CD4-positive, alpha-beta memory T cell (primary cell): ENCODE data around the gene RALGDS. TPM values are rescaled to one million over a fixed set of nuclear protein-coding genes. Genes with fewer than 3 reads are reported as not detected.

Experiments
- CTCF ChIA-PET: fragments of 350-600 bp; sonication (Branson Sonifier 250); formaldehyde crosslinking; loops from one replicate; lab custom pipeline; 2021; ENCODE audit warnings: inconsistent platforms; ENCODE audit not compliant: partially characterized antibody; lab: Charles Lee
- POLR2A ChIA-PET: fragments of 350-600 bp; sonication (Branson Sonifier 250); formaldehyde crosslinking; loops from one replicate; lab custom pipeline; 2021; ENCODE audit not compliant: partially characterized antibody; lab: Charles Lee
- DNase-seq, 5 donors: peaks; one replicate each; pipeline versions ENCODE4 v3.0.0 to v3.0.0-alpha.2; 2020 to 2022; ENCODE audit warnings: mixed read lengths in 1 of 5
- H3K27ac ChIP-seq: one replicate; pipeline ENCODE4 v1.7.0; 2013; ENCODE audit warnings: low read depth, low read length
- H3K27me3 ChIP-seq: 2 replicates; pipeline ENCODE4 v1.7.0; 2013; ENCODE audit warnings: mild to moderate bottlenecking, low read length, moderate library complexity; ENCODE audit not compliant: insufficient read depth
- H3K36me3 ChIP-seq: 2 replicates; pipeline ENCODE4 v1.7.0; 2013; ENCODE audit warnings: mild to moderate bottlenecking, low read length, moderate library complexity; ENCODE audit not compliant: insufficient read depth
- H3K4me1 ChIP-seq: 2 replicates; pipeline ENCODE4 v1.7.0; 2013; ENCODE audit warnings: mild to moderate bottlenecking, low read length, moderate library complexity; ENCODE audit not compliant: insufficient read depth
- H3K4me3 ChIP-seq, 2 donors: one replicate each; pipeline ENCODE4 v1.7.0; 2013; ENCODE audit warnings: low read length in 2 of 2, mild to moderate bottlenecking in 1 of 2
- H3K9me3 ChIP-seq, 2 donors: one replicate each; pipeline ENCODE4 v1.7.0; 2013; ENCODE audit warnings: low read length in 2 of 2, control low read depth in 1 of 2; ENCODE audit not compliant: control insufficient read depth in 1 of 2
- H3K27ac Mint-ChIP-seq, 7 donors: one replicate each; pipeline ENCODE4 v1.8.0; 2020 to 2021; ENCODE audit warnings: mixed read lengths in 7 of 7, mild to moderate bottlenecking in 6 of 7, inconsistent platforms in 3 of 7, moderate library complexity in 3 of 7
- H3K27me3 Mint-ChIP-seq, 2 donors: one replicate each; pipeline ENCODE4 v1.8.0; 2020 to 2021; ENCODE audit warnings: mixed read lengths in 2 of 2
- H3K36me3 Mint-ChIP-seq, 2 donors: one replicate each; pipeline ENCODE4 v1.8.0; 2020 to 2021; ENCODE audit warnings: mixed read lengths in 2 of 2, inconsistent platforms in 1 of 2, mild to moderate bottlenecking in 1 of 2
- H3K4me1 Mint-ChIP-seq, 4 donors: one replicate each; pipeline ENCODE4 v1.8.0; 2020 to 2021; ENCODE audit warnings: mixed read lengths in 4 of 4, mild to moderate bottlenecking in 1 of 4
- H3K4me3 Mint-ChIP-seq, 8 donors: one replicate each; pipeline ENCODE4 v1.8.0; 2020 to 2021; ENCODE audit warnings: mixed read lengths in 8 of 8, mild to moderate bottlenecking in 7 of 8, moderate library complexity in 6 of 8, inconsistent platforms in 3 of 8
- H3K9me3 Mint-ChIP-seq, 8 donors: one replicate each; pipeline ENCODE4 v1.8.0; 2020 to 2021; ENCODE audit warnings: mixed read lengths in 8 of 8, mild to moderate bottlenecking in 5 of 8, inconsistent platforms in 3 of 8, moderate library complexity in 1 of 8
- intact Hi-C: fragments of 100-400 bp; cut with micrococcal nuclease; formaldehyde crosslinking; loops from one replicate; pipeline ENCODE4 v1.15.1; 2023
- polyA plus RNA-seq, 2 donors: library from polyadenylated mRNA; unstranded; fragments of 300-500 nt; fragmentation: Illumina TruSeq; gene quantifications; one replicate each; pipeline ENCODE4 v1.2.3, GENCODE V29; 2021
- total RNA-seq, 2 experiments: library from RNA; stranded (reverse); gene quantifications; one replicate each; pipeline ENCODE4 v1.2.3, GENCODE V29; 2021

The RALGDS gene
- total and polyA plus RNA-seq, 4 experiments from 2014 or later, result 27.9 to 131 (median 95.2) TPM

- intact Hi-C loops, result loop anchor here (1.0 kb wide), 1 partner anchor 42 kb away; no protein-coding TSS in a partner anchor
- Histone ChIP-seq H3K36me3 (peaks cover 90% of the 10 kb centered on the region), H3K27ac (no peak overlapping the region), H3K4me3 (no peak overlapping the region), H3K9me3 (no peaks in the 10 kb centered on the region), H3K27me3 (no peaks in the 10 kb centered on the region), H3K4me1 (no peaks in the 10 kb centered on the region)
- H3K9me3 Mint-ChIP-seq, result peaks cover 0 to 4% (median 1%) of the 10 kb centered on the region in 8 donors
- no peak for DNase-seq
- ChIA-PET CTCF (interaction anchor here (0.6 to 30.1 kb wide), 11 partner anchors 9 to 393 kb away, joined by 3 to 596 read pairs (median 4); partner anchors contain the start of gene GBGT1), POLR2A (interaction anchor here (1.0 to 25.7 kb wide), 4 partner anchors 14 to 45 kb away, joined by 3 to 345 read pairs (median 5); no protein-coding TSS in a partner anchor)
- H3K36me3 Mint-ChIP-seq, result peaks cover 53 to 70% of the 10 kb centered on the region in 2 donors
- H3K4me1 Mint-ChIP-seq, result no peaks in the 10 kb centered on the region
- peak overlapping the region in 2 of 7 donors; percentile 52 to 88 for H3K27ac Mint-ChIP-seq
- no peak overlapping the region for H3K4me3 Mint-ChIP-seq
- H3K27me3 Mint-ChIP-seq, result no peaks in the 10 kb centered on the region
These were observed 18.6 kb downstream of the RALGDS start for GRCh38 chr9:133102190-133103021.

GRCh38 chr9:133101356-133102189 lies 19.5 kb downstream of the RALGDS start:
- Histone ChIP-seq H3K9me3 (peaks cover 0 to 2% of the 10 kb centered on the region in 2 donors), H3K36me3 (peaks cover 82% of the 10 kb centered on the region), H3K27me3 (no peaks in the 10 kb centered on the region), H3K4me3 (no peak overlapping the region), H3K27ac (no peak overlapping the region), H3K4me1 (no peaks in the 10 kb centered on the region)
- DNase-seq, result no peak
- H3K27ac Mint-ChIP-seq, result peak overlapping the region in 2 of 7 donors; percentile 30 to 35
- H3K27me3 Mint-ChIP-seq, result no peaks in the 10 kb centered on the region
- ChIA-PET CTCF (interaction anchor here (1.1 to 30.1 kb wide), 4 partner anchors 10 to 80 kb away, joined by 3 to 596 read pairs (median 4); no protein-coding TSS in a partner anchor), POLR2A (interaction anchor here (1.2 to 25.7 kb wide), 3 partner anchors 17 to 46 kb away, joined by 3 to 345 read pairs (median 6); no protein-coding TSS in a partner anchor)
- H3K4me3 Mint-ChIP-seq, result no peak overlapping the region
- H3K36me3 Mint-ChIP-seq, result peaks cover 54 to 70% of the 10 kb centered on the region in 2 donors
- intact Hi-C loops, result no loop called here
- H3K9me3 Mint-ChIP-seq, result peaks cover 0 to 10% (median 3%) of the 10 kb centered on the region in 8 donors
- H3K4me1 Mint-ChIP-seq, result no peaks in the 10 kb centered on the region

- DNase-seq, result no peak
- H3K4me1 ChIP-seq, result no peaks in the 10 kb centered on the region
- H3K9me3 Mint-ChIP-seq, result peaks cover 0 to 18% (median 11%) of the 10 kb centered on the region in 8 donors
- no peaks in the 10 kb centered on the region for H3K27me3 ChIP-seq
- no peak overlapping the region for H3K4me3 Mint-ChIP-seq
- H3K36me3 ChIP-seq, result peaks cover 74% of the 10 kb centered on the region
- ChIA-PET CTCF (interaction anchor here (2.2 to 30.1 kb wide), 2 partner anchors 51 to 81 kb away, joined by 6 to 596 read pairs; no protein-coding TSS in a partner anchor), POLR2A (interaction anchor here (1.2 to 25.7 kb wide), 3 partner anchors 17 to 47 kb away, joined by 3 to 345 read pairs (median 6); no protein-coding TSS in a partner anchor)
- peaks cover 0 to 9% of the 10 kb centered on the region in 2 donors for H3K9me3 ChIP-seq
- no peak overlapping the region for H3K4me3 ChIP-seq
- no peaks in the 10 kb centered on the region for H3K4me1 Mint-ChIP-seq
- no peaks in the 10 kb centered on the region for H3K27me3 Mint-ChIP-seq
- intact Hi-C loops, result no loop called here
- H3K36me3 Mint-ChIP-seq, result peaks cover 59 to 73% of the 10 kb centered on the region in 2 donors
- peak overlapping the region in 2 of 7 donors; percentile 24 to 30 for H3K27ac Mint-ChIP-seq
- H3K27ac ChIP-seq, result no peak overlapping the region
These were observed 20.3 kb downstream of the RALGDS start for GRCh38 chr9:133100506-133101355.

GRCh38 chr9:133099726-133100505 lies 21.1 kb downstream of the RALGDS start:
- H3K4me3 Mint-ChIP-seq, result no peak overlapping the region
- no peaks in the 10 kb centered on the region for H3K4me1 Mint-ChIP-seq
- Histone ChIP-seq H3K4me3 (no peak overlapping the region), H3K27ac (no peak overlapping the region), H3K36me3 (peaks cover 71% of the 10 kb centered on the region), H3K4me1 (no peaks in the 10 kb centered on the region), H3K9me3 (peaks cover 0 to 9% of the 10 kb centered on the region in 2 donors), H3K27me3 (no peaks in the 10 kb centered on the region)
- intact Hi-C loops, result no loop called here
- ChIA-PET CTCF (interaction anchor here (30.1 kb wide), 1 partner anchor 52 kb away, joined by 596 read pairs; no protein-coding TSS in a partner anchor), POLR2A (interaction anchor here (25.7 kb wide), 1 partner anchor 47 kb away, joined by 345 read pairs; no protein-coding TSS in a partner anchor)
- H3K36me3 Mint-ChIP-seq, result peaks cover 65 to 69% of the 10 kb centered on the region in 2 donors
- no peaks in the 10 kb centered on the region for H3K27me3 Mint-ChIP-seq
- DNase-seq, result no peak
- peak overlapping the region in 2 of 7 donors; percentile 4 to 18 for H3K27ac Mint-ChIP-seq
- H3K9me3 Mint-ChIP-seq, result peaks cover 0 to 24% (median 14%) of the 10 kb centered on the region in 8 donors

GRCh38 chr9:133098871-133099270 lies 22.2 kb downstream of the RALGDS start:
- Histone ChIP-seq H3K4me1 (no peaks in the 10 kb centered on the region), H3K4me3 (no peak overlapping the region), H3K9me3 (peaks cover 0 to 9% of the 10 kb centered on the region in 2 donors), H3K27ac (no peak overlapping the region), H3K36me3 (peaks cover 62% of the 10 kb centered on the region), H3K27me3 (no peaks in the 10 kb centered on the region)
- Mint-ChIP-seq H3K4me3 (no peak overlapping the region), H3K9me3 (peaks cover 0 to 28% (median 14%) of the 10 kb centered on the region in 8 donors), H3K27ac (peak overlapping the region in 1 of 7 donors; percentile 55), H3K36me3 (peaks cover 62 to 65% of the 10 kb centered on the region in 2 donors), H3K27me3 (no peaks in the 10 kb centered on the region), H3K4me1 (no peaks in the 10 kb centered on the region)
- intact Hi-C loops, result no loop called here
- CTCF ChIA-PET, result interaction anchor here (30.1 kb wide), 1 partner anchor 53 kb away, joined by 596 read pairs; no protein-coding TSS in a partner anchor
- POLR2A ChIA-PET, result interaction anchor here (0.7 to 25.7 kb wide), 3 partner anchors 17 to 49 kb away, joined by 3 to 345 read pairs (median 5); no protein-coding TSS in a partner anchor
- DNase-seq, result no peak
